Cardiac muscle cell (in vitro differentiated cells and primary cell): Measurements from ENCODE around the gene PRLR. TPM values are rescaled to one million over a fixed set of nuclear protein-coding genes. Genes with fewer than 3 reads are reported as not detected.

ENCODE experiments used
- DNase-seq, 2 donors: peaks; one replicate each; pipeline versions ENCODE4 v3.0.0 to v3.0.0-alpha.2; 2010 to 2017; ENCODE audit warnings: low read depth in 1 of 2, low spot score in 1 of 2
- H3K27ac ChIP-seq: fragments of 200-600 bp; sonication (generic); 2 replicates; pipeline ENCODE4 v1.5.1; 2016
- H3K27me3 ChIP-seq: fragments of 200-600 bp; sonication (generic); 2 replicates; pipeline ENCODE4 v1.6.0; 2016; ENCODE audit warnings: control low read depth
- H3K36me3 ChIP-seq: fragments of 200-600 bp; sonication (generic); 2 replicates; pipeline ENCODE4 v1.5.1; 2016; ENCODE audit warnings: control low read depth
- H3K4me1 ChIP-seq: fragments of 200-600 bp; sonication (generic); 2 replicates; pipeline ENCODE4 v1.8.1; 2017; ENCODE audit warnings: low read depth, mild to moderate bottlenecking, mixed run types
- H3K4me3 ChIP-seq: fragments of 200-600 bp; sonication (generic); 2 replicates; pipeline ENCODE4 v1.5.1; 2016; ENCODE audit warnings: mild to moderate bottlenecking
- H3K9me3 ChIP-seq: fragments of 200-600 bp; sonication (generic); 2 replicates; pipeline ENCODE4 v1.5.1; 2017; ENCODE audit warnings: low read depth, mild to moderate bottlenecking, control low read depth
- CTCF ChIP-seq: IDR thresholded peaks from 2 replicates; pipeline ENCODE4 v1.5.1; 2012; ENCODE audit warnings: low read depth, mild to moderate bottlenecking, low read length
- polyA plus RNA-seq: library from polyadenylated mRNA; unstranded; fragments of >200 nt; fragmentation: Nextera tagmentation; extraction: Ambion mirVana; gene quantifications from 2 replicates; pipeline ENCODE4 v1.2.1, GENCODE V29; 2016
- total RNA-seq: library from RNA; depleted of rRNA; stranded (reverse); fragments of >200 nt; gene quantifications from 2 replicates; pipeline ENCODE4 v1.2.3, GENCODE V29; 2016

Gene PRLR
- total and polyA plus RNA-seq, 2 experiments from 2014 or later = 0.06 TPM; not detected in 1

- peak; percentile 61 for TF ChIP-seq CTCF
- Histone ChIP-seq H3K36me3 (no peaks in the 10 kb centered on the region), H3K4me3 (no peak overlapping the region), H3K4me1 (no peaks in the 10 kb centered on the region), H3K9me3 (no peaks in the 10 kb centered on the region), H3K27ac (no peak overlapping the region), H3K27me3 (no peaks in the 10 kb centered on the region)
- peak; percentile 45 to 57 for DNase-seq
These were observed 27.8 kb downstream of the PRLR start for GRCh38 chr5:35202319-35203111.

- Histone ChIP-seq H3K4me1 (no peaks in the 10 kb centered on the region), H3K27me3 (no peaks in the 10 kb centered on the region), H3K27ac (no peak overlapping the region), H3K9me3 (no peaks in the 10 kb centered on the region), H3K4me3 (no peak overlapping the region), H3K36me3 (no peaks in the 10 kb centered on the region)
- TF ChIP-seq CTCF = no peak
- DNase-seq = no peak
These were observed 29.0 kb downstream of the PRLR start for GRCh38 chr5:35201291-35201690.

- TF ChIP-seq CTCF = no peak
- no peaks in the 10 kb centered on the region for H3K9me3 ChIP-seq
These were observed 30.4 kb downstream of the PRLR start for GRCh38 chr5:35199886-35200285.

GRCh38 chr5:35198686-35199085 lies 31.6 kb downstream of the PRLR start:
- H3K27me3 ChIP-seq = no peaks in the 10 kb centered on the region
- no peaks in the 10 kb centered on the region for H3K36me3 ChIP-seq
- TF ChIP-seq CTCF = no peak
- peak; percentile 5 to 56 for DNase-seq
- no peak overlapping the region for H3K27ac ChIP-seq
- no peaks in the 10 kb centered on the region for H3K9me3 ChIP-seq
- H3K4me1 ChIP-seq = no peaks in the 10 kb centered on the region
- no peak overlapping the region for H3K4me3 ChIP-seq

More at GRCh38 chr5:35199886-35200285, 30.4 kb downstream of the PRLR start:
- no peak overlapping the region for H3K4me3 ChIP-seq
- no peak overlapping the region for H3K27ac ChIP-seq
- no peak for DNase-seq
- H3K27me3 ChIP-seq = no peaks in the 10 kb centered on the region
- no peaks in the 10 kb centered on the region for H3K36me3 ChIP-seq
- no peaks in the 10 kb centered on the region for H3K4me1 ChIP-seq

GRCh38 chr5:35198075-35198474 lies 32.2 kb downstream of the PRLR start:
- Histone ChIP-seq H3K27ac (no peak overlapping the region), H3K36me3 (no peaks in the 10 kb centered on the region), H3K4me1 (no peaks in the 10 kb centered on the region), H3K4me3 (no peak overlapping the region), H3K9me3 (no peaks in the 10 kb centered on the region), H3K27me3 (no peaks in the 10 kb centered on the region)
- no peak for TF ChIP-seq CTCF
- DNase-seq = peak in 1 of 2 donors; percentile 80
